Measurements from ENCODE around the gene CYP4F2. TPM values are rescaled to one million over a fixed set of nuclear protein-coding genes. Genes with fewer than 3 reads are reported as not detected.

The CYP4F2 gene
- total and polyA plus RNA-seq, 2 donors (not counting 3 experiments of a cell fraction or from before 2014, with no cell fraction given) = not detected

- H4K20me1 ChIP-seq (replicated peaks; ENCODE audit: control insufficient read depth, extremely low read depth, insufficient read depth, low read length) = no peaks in the 10 kb centered on the region
- H3K79me2 ChIP-seq (ENCODE audit: control insufficient read depth, insufficient read depth, low read length) = no peaks in the 10 kb centered on the region
- H3K9me3 ChIP-seq (replicated peaks; ENCODE audit: control insufficient read depth, insufficient read depth, low read length) = no peaks in the 10 kb centered on the region
- BruUV-seq (replicated peaks) = no TSS peak
- no peak overlapping the region for H2AFZ ChIP-seq (ENCODE audit: low read depth, low read length)
- dilution Hi-C loops (cut with MboI; ENCODE audit: extremely low pct_ligation_motif_present, low sequenced_read_pairs) = no loop called here
- ChIA-PET CTCF (no interaction called here), POLR2A (no interaction called here)
- H3K4me2 ChIP-seq (ENCODE audit: insufficient read depth, low read length) = no peak overlapping the region
- no peaks in the 10 kb centered on the region for H3K27me3 ChIP-seq (ENCODE audit: control insufficient read depth in 2 of 2, insufficient read depth in 2 of 2, low read length in 2 of 2)
- H3K4me3 ChIP-seq (replicated peaks in 1 of 3; ENCODE audit: insufficient read depth in 1 of 3, low read depth in 1 of 3, low read length in 3 of 3) = no peak overlapping the region
- H3K36me3 ChIP-seq (ENCODE audit: control insufficient read depth in 2 of 2, extremely low read depth in 1 of 2, insufficient read depth in 2 of 2, low read length in 2 of 2) = no peaks in the 10 kb centered on the region
- no peak overlapping the region for H3K9ac ChIP-seq (replicated peaks; ENCODE audit: extremely low read depth, insufficient read depth, low read length)
- no peaks in the 10 kb centered on the region for H3K9me1 ChIP-seq (replicated peaks; ENCODE audit: control insufficient read depth, extremely low read depth, insufficient read depth, low read length)
- intact Hi-C loops (cut with micrococcal nuclease) = no loop called here
- TF ChIP-seq POLR2A (IDR thresholded peaks at IDR 0.05; ENCODE audit: low read depth, low read length) (no peak), CTCF (IDR thresholded peaks at IDR 0.05; ENCODE audit: extremely low read depth in 1 of 2, insufficient read depth in 1 of 2, low read depth in 1 of 2, low read length in 2 of 2) (no peak), FOS (IDR thresholded peaks at IDR 0.05; ENCODE audit: borderline replicate concordance, insufficient read depth, low read length) (no peak), MAX (IDR thresholded peaks at IDR 0.05; ENCODE audit: insufficient read depth, insufficient read length) (no peak), GATA2 (IDR thresholded peaks at IDR 0.05; ENCODE audit: insufficient read depth, insufficient read length, low read depth, low read length) (no peak), POLR2AphosphoS5 (IDR thresholded peaks at IDR 0.05; ENCODE audit: insufficient read depth, low read depth, low read length) (no peak), MYC (IDR thresholded peaks at IDR 0.05; ENCODE audit: low read depth, low read length) (no peak), EZH2 (IDR thresholded peaks at IDR 0.05; ENCODE audit: borderline replicate concordance, low read depth, low read length, severe bottlenecking) (no peak), JUN (IDR thresholded peaks at IDR 0.05; ENCODE audit: borderline replicate concordance, insufficient read depth, insufficient read length, low read depth) (no peak)
- DNase-seq (ENCODE audit: low read depth, low spot score) = no peak
- FAIRE-seq = no peak
- no peak overlapping the region for H3K27ac ChIP-seq (ENCODE audit: insufficient read depth, low read depth, low read length)
- no peaks in the 10 kb centered on the region for H3K4me1 ChIP-seq (ENCODE audit: control insufficient read depth, extremely low read depth, insufficient read depth, low read length)
Observed at GRCh38 chr19:15944401-15944800, 46.5 kb upstream of the CYP4F2 start.

Data from endothelial cell of umbilical vein (primary cell).